WTC11 (cell line): Measurements from ENCODE around the gene MARCHF11.

Source experiments
- CBFB ChIP-seq: sonication (generic); formaldehyde crosslinking; IDR thresholded peaks from 2 replicates; pipeline ENCODE4 v1.8.1; 2022; ENCODE audit warnings: mild to moderate bottlenecking, low read depth, missing genetic modification reagents
- ZNF138 ChIP-seq: sonication (generic); formaldehyde crosslinking; conservative IDR thresholded peaks from 2 replicates; pipeline ENCODE4 v1.8.1; 2022; ENCODE audit warnings: mild to moderate bottlenecking, moderate library complexity, missing genetic modification reagents
- TF ChIP-seq, protein P1 (sequence below): fragments of 200-600 bp; IDR thresholded peaks from 2 replicates; pipeline ENCODE4 v1.8.0; 2022; ENCODE audit warnings: antibody characterized with exemption
- TF ChIP-seq, protein P2 (sequence below): sonication (generic); formaldehyde crosslinking; IDR thresholded peaks from 2 replicates; pipeline ENCODE4 v1.8.0; 2022; ENCODE audit warnings: mild to moderate bottlenecking, missing genetic modification reagents

DNA sequence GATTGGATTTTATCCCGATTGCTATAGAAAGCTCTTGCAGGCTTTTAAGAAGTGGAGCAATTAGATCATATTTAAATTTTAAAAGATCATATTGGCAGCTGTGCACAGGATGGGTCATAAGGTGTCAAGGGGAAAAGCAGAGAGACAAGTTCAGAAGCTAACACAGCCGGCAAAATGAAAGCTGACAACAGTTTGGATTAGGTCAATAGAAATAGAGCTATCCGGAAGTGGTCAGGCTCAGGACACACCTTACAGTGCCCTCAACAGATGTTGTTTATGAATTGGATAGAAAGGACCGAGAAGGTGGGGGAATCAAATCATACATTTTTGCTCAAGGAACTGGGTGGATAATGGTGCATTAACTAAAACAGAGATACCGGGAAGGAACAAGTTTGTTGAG, 46.3 kb upstream of the MARCHF11 start:
- no peak for TF ChIP-seq CBFB (CRISPR knock-in tag)
- TF ChIP-seq, protein P1, sequence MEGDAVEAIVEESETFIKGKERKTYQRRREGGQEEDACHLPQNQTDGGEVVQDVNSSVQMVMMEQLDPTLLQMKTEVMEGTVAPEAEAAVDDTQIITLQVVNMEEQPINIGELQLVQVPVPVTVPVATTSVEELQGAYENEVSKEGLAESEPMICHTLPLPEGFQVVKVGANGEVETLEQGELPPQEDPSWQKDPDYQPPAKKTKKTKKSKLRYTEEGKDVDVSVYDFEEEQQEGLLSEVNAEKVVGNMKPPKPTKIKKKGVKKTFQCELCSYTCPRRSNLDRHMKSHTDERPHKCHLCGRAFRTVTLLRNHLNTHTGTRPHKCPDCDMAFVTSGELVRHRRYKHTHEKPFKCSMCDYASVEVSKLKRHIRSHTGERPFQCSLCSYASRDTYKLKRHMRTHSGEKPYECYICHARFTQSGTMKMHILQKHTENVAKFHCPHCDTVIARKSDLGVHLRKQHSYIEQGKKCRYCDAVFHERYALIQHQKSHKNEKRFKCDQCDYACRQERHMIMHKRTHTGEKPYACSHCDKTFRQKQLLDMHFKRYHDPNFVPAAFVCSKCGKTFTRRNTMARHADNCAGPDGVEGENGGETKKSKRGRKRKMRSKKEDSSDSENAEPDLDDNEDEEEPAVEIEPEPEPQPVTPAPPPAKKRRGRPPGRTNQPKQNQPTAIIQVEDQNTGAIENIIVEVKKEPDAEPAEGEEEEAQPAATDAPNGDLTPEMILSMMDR = no peak
- TF ChIP-seq, protein P2, sequence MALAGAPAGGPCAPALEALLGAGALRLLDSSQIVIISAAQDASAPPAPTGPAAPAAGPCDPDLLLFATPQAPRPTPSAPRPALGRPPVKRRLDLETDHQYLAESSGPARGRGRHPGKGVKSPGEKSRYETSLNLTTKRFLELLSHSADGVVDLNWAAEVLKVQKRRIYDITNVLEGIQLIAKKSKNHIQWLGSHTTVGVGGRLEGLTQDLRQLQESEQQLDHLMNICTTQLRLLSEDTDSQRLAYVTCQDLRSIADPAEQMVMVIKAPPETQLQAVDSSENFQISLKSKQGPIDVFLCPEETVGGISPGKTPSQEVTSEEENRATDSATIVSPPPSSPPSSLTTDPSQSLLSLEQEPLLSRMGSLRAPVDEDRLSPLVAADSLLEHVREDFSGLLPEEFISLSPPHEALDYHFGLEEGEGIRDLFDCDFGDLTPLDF (CRISPR knock-in tag) = no peak
- no peak for TF ChIP-seq ZNF138
